SK-N-SH treated with all-trans-retinoic acid at 6 μM for 48 hours (cell line): ENCODE results near the gene DLG1.

Experiments used
- ATAC-seq: fragments of 200-7000 bp; cut with Tn5 transposase; 3 replicates; pipeline ENCODE4 v1.9.1; 2020; ENCODE audit warnings: mild to moderate bottlenecking, moderate library complexity
- ARNTL ChIP-seq: fragments of 450-650 bp; formaldehyde crosslinking; IDR thresholded peaks from 2 replicates; pipeline ENCODE4 v1.5.0; 2020; ENCODE audit warnings: low read depth, mild to moderate bottlenecking, moderate library complexity, borderline replicate concordance
- BACH2 ChIP-seq: fragments of 250-450 bp; sonication (Bioruptor Pico); IDR thresholded peaks from 2 replicates; pipeline ENCODE4 v1.9.0; 2021; ENCODE audit warnings: mild to moderate bottlenecking, borderline replicate concordance
- CREB5 ChIP-seq: fragments of 250-450 bp; sonication (Bioruptor Pico); IDR thresholded peaks from 2 replicates; pipeline ENCODE4 v1.5.1; 2020; ENCODE audit warnings: low read depth, mild to moderate bottlenecking, moderate library complexity
- CSDC2 ChIP-seq: fragments of 250-450 bp; sonication (Bioruptor Pico); IDR thresholded peaks from 2 replicates; pipeline ENCODE4 v1.5.0; 2020; ENCODE audit warnings: mild to moderate bottlenecking, moderate library complexity
- ISL1 ChIP-seq: fragments of 250-450 bp; sonication (Bioruptor Pico); IDR thresholded peaks from 2 replicates; pipeline ENCODE4 v2.1.2; 2022; ENCODE audit warnings: mild to moderate bottlenecking, moderate library complexity
- OSR1 ChIP-seq: fragments of 250-450 bp; sonication (Bioruptor Pico); IDR thresholded peaks from 2 replicates; pipeline ENCODE4 v1.8.0; 2022; ENCODE audit warnings: moderate library complexity, mild to moderate bottlenecking, inconsistent platforms
- PATZ1 ChIP-seq: fragments of 250-450 bp; sonication (Bioruptor Pico); IDR thresholded peaks from 2 replicates; pipeline ENCODE4 v1.8.0; 2020; ENCODE audit warnings: mild to moderate bottlenecking, moderate library complexity, borderline replicate concordance
- POU6F1 ChIP-seq: fragments of 250-450 bp; sonication (Bioruptor Pico); IDR thresholded peaks from 2 replicates; pipeline ENCODE4 v1.8.0; 2021; ENCODE audit warnings: low read depth, mild to moderate bottlenecking, moderate library complexity, borderline replicate concordance
- PPARA ChIP-seq: fragments of 250-450 bp; sonication (Bioruptor Pico); IDR thresholded peaks from 2 replicates; pipeline ENCODE4 v1.5.0; 2020; ENCODE audit warnings: mild to moderate bottlenecking, borderline replicate concordance
- RARB ChIP-seq: fragments of 250-450 bp; sonication (Bioruptor Pico); IDR thresholded peaks from 2 replicates; pipeline ENCODE4 v1.8.0; 2021; ENCODE audit warnings: mild to moderate bottlenecking, moderate library complexity
- SNAI2 ChIP-seq: fragments of 250-450 bp; sonication (Bioruptor Pico); IDR thresholded peaks from 2 replicates; pipeline ENCODE4 v1.5.0; 2020; ENCODE audit warnings: mild to moderate bottlenecking, moderate library complexity
- TOX ChIP-seq: fragments of 250-450 bp; sonication (Bioruptor Pico); IDR thresholded peaks from 2 replicates; pipeline ENCODE4 v1.8.0; 2021; ENCODE audit warnings: mild to moderate bottlenecking, moderate library complexity, borderline replicate concordance
- TSHZ2 ChIP-seq: fragments of 250-450 bp; sonication (Bioruptor Pico); IDR thresholded peaks from 2 replicates; pipeline ENCODE4 v1.5.0; 2020; ENCODE audit warnings: mild to moderate bottlenecking, moderate library complexity
- ZC3H10 ChIP-seq: fragments of 250-450 bp; sonication (Bioruptor Pico); IDR thresholded peaks from 2 replicates; pipeline ENCODE4 v1.5.1; 2021; ENCODE audit warnings: mild to moderate bottlenecking, moderate library complexity
- ZFP3 ChIP-seq: fragments of 250-450 bp; sonication (Bioruptor Pico); IDR thresholded peaks from 2 replicates; pipeline ENCODE4 v1.5.0; 2020; ENCODE audit warnings: mild to moderate bottlenecking, moderate library complexity
- ZFP30 ChIP-seq: fragments of 450-650 bp; formaldehyde crosslinking; IDR thresholded peaks from 2 replicates; pipeline ENCODE4 v1.5.0; 2022; ENCODE audit warnings: mild to moderate bottlenecking, moderate library complexity
- ZNF565 ChIP-seq: fragments of 450-650 bp; formaldehyde crosslinking; conservative IDR thresholded peaks from 2 replicates; pipeline ENCODE4 v1.5.0; 2020; ENCODE audit warnings: low read depth, mild to moderate bottlenecking, moderate library complexity
- ZNF70 ChIP-seq: fragments of 450-650 bp; formaldehyde crosslinking; IDR thresholded peaks from 2 replicates; pipeline ENCODE4 v1.5.0; 2020; ENCODE audit warnings: mild to moderate bottlenecking, moderate library complexity
- ZNF8 ChIP-seq: fragments of 450-650 bp; formaldehyde crosslinking; IDR thresholded peaks from 2 replicates; pipeline ENCODE4 v1.5.0; 2020; ENCODE audit warnings: mild to moderate bottlenecking, moderate library complexity

The DLG1 gene

GRCh38 chr3:197333901-197334639 is 35.7 kb upstream of the DLG1 start:
- TF ChIP-seq TOX (CRISPR knock-in tag) (no peak), PPARA (CRISPR knock-in tag) (no peak), ZC3H10 (CRISPR knock-in tag) (no peak), SNAI2 (CRISPR knock-in tag) (no peak), OSR1 (CRISPR knock-in tag) (no peak), TSHZ2 (CRISPR knock-in tag) (no peak), CREB5 (no peak), BACH2 (CRISPR knock-in tag) (no peak), ARNTL (CRISPR knock-in tag) (no peak), PATZ1 (CRISPR knock-in tag) (no peak), ZNF8 (CRISPR knock-in tag) (no peak), RARB (CRISPR knock-in tag) (no peak), ZFP30 (no peak), ISL1 (no peak), ZFP3 (CRISPR knock-in tag) (no peak), ZNF70 (no peak), POU6F1 (CRISPR knock-in tag) (no peak), ZNF565 (CRISPR knock-in tag) (no peak)
- ATAC-seq, result no peak

GRCh38 chr3:197331131-197331530 is 32.7 kb upstream of the DLG1 start:
- peak; percentile 71 for ATAC-seq
- TF ChIP-seq CSDC2 (no peak), RARB (CRISPR knock-in tag) (no peak), BACH2 (CRISPR knock-in tag) (no peak), ISL1 (no peak), ZFP3 (CRISPR knock-in tag) (no peak), PATZ1 (CRISPR knock-in tag) (no peak), TSHZ2 (CRISPR knock-in tag) (no peak), CREB5 (no peak), ZNF565 (CRISPR knock-in tag) (no peak), ZFP30 (no peak), ARNTL (CRISPR knock-in tag) (no peak), ZNF8 (CRISPR knock-in tag) (no peak), POU6F1 (CRISPR knock-in tag) (no peak)
